GM12865 (cell line): ENCODE measurements around the gene IGSF8.

Source experiments
- DNase-seq: peaks from one replicate; pipeline ENCODE4 v3.0.0; 2010; ENCODE audit warnings: low read depth
- H3K4me3 ChIP-seq: 2 replicates; pipeline ENCODE4 v1.5.1; 2011; ENCODE audit warnings: mild to moderate bottlenecking, low read depth, low read length, control low read depth
- CTCF ChIP-seq: IDR thresholded peaks from 2 replicates; pipeline ENCODE4 v1.5.1; 2011; ENCODE audit warnings: low read length, control low read depth, low read depth, inconsistent platforms; ENCODE audit not compliant: insufficient read depth; ENCODE audit errors: missing control alignments

Gene IGSF8

GRCh38 chr1:160136926-160137200, 38.4 kb upstream of the IGSF8 start:
- no peak for DNase-seq
- no peak for TF ChIP-seq CTCF
- no peak overlapping the region for H3K4me3 ChIP-seq

GRCh38 chr1:160136121-160136925, 37.9 kb upstream of the IGSF8 start:
- H3K4me3 ChIP-seq, result no peak overlapping the region
- DNase-seq, result no peak
- no peak for TF ChIP-seq CTCF

GRCh38 chr1:160134791-160135572, 36.6 kb upstream of the IGSF8 start:
- no peak overlapping the region for H3K4me3 ChIP-seq
- no peak for DNase-seq
- TF ChIP-seq CTCF, result no peak

GRCh38 chr1:160133990-160134770, 35.8 kb upstream of the IGSF8 start:
- H3K4me3 ChIP-seq, result no peak overlapping the region
- TF ChIP-seq CTCF, result no peak
- DNase-seq, result no peak

- no peak overlapping the region for H3K4me3 ChIP-seq
- no peak for DNase-seq
- TF ChIP-seq CTCF, result no peak
Observed at GRCh38 chr1:160131803-160132565, 33.6 kb upstream of the IGSF8 start.

- no peak for DNase-seq
- H3K4me3 ChIP-seq, result no peak overlapping the region
- no peak for TF ChIP-seq CTCF
Observed at GRCh38 chr1:160130939-160131338, 32.5 kb upstream of the IGSF8 start.
